Neural cell (in vitro differentiated cells): ENCODE results near the gene SRGAP3.

Experiments
- EP300 ChIP-seq: fragments of 450-650 bp; conservative IDR thresholded peaks from 2 replicates; pipeline ENCODE4 v1.6.1; 2014; ENCODE audit warnings: antibody characterized with exemption, mild to moderate bottlenecking, moderate library complexity; ENCODE audit not compliant: poor library complexity, severe bottlenecking
- EZH2 ChIP-seq: fragments of 200-600, 300-800 bp; shearing (Covaris generic), sonication (generic); IDR thresholded peaks from 2 replicates; pipeline ENCODE4 v1.6.1; 2014; ENCODE audit warnings: antibody characterized with exemption, low read length, borderline replicate concordance, mild to moderate bottlenecking; ENCODE audit not compliant: insufficient read depth, poor library complexity, severe bottlenecking
- SMC3 ChIP-seq: fragments of 450-650 bp; conservative IDR thresholded peaks from 2 replicates; pipeline ENCODE4 v1.6.1; 2014; ENCODE audit warnings: antibody characterized with exemption, mild to moderate bottlenecking, moderate library complexity; ENCODE audit not compliant: poor library complexity
- TF ChIP-seq, protein P1 (sequence below): fragments of 450-650 bp; IDR thresholded peaks from 2 replicates; pipeline ENCODE4 v1.5.1; 2014; ENCODE audit warnings: antibody characterized with exemption, mild to moderate bottlenecking, moderate library complexity; ENCODE audit not compliant: poor library complexity, severe bottlenecking
- TF ChIP-seq, protein P2 (sequence below): IDR thresholded peaks from 2 replicates; pipeline ENCODE4 v1.6.1; 2012; ENCODE audit warnings: borderline replicate concordance

DNA sequence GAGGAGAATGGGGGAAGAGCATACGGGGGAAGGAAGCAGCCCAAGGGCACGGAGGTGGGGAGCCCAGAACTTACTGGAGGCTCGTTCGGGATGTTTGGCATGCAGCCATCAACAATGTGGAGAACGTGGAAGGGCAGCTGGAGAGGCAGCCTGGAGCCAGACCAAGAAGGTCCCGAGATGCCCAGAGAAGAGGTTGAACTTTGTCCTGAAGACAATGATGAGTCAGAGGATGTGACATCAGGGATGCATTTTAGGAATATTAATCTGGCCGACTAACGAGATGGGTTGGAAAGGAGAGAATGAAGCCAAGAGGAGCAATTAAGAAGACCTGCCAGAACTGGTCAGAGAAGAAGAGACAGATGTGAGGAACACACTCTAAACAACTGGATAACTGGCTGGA, 98.2 kb downstream of the SRGAP3 start:
- TF ChIP-seq, protein P1, sequence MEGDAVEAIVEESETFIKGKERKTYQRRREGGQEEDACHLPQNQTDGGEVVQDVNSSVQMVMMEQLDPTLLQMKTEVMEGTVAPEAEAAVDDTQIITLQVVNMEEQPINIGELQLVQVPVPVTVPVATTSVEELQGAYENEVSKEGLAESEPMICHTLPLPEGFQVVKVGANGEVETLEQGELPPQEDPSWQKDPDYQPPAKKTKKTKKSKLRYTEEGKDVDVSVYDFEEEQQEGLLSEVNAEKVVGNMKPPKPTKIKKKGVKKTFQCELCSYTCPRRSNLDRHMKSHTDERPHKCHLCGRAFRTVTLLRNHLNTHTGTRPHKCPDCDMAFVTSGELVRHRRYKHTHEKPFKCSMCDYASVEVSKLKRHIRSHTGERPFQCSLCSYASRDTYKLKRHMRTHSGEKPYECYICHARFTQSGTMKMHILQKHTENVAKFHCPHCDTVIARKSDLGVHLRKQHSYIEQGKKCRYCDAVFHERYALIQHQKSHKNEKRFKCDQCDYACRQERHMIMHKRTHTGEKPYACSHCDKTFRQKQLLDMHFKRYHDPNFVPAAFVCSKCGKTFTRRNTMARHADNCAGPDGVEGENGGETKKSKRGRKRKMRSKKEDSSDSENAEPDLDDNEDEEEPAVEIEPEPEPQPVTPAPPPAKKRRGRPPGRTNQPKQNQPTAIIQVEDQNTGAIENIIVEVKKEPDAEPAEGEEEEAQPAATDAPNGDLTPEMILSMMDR, result no peak
- TF ChIP-seq, protein P2, sequence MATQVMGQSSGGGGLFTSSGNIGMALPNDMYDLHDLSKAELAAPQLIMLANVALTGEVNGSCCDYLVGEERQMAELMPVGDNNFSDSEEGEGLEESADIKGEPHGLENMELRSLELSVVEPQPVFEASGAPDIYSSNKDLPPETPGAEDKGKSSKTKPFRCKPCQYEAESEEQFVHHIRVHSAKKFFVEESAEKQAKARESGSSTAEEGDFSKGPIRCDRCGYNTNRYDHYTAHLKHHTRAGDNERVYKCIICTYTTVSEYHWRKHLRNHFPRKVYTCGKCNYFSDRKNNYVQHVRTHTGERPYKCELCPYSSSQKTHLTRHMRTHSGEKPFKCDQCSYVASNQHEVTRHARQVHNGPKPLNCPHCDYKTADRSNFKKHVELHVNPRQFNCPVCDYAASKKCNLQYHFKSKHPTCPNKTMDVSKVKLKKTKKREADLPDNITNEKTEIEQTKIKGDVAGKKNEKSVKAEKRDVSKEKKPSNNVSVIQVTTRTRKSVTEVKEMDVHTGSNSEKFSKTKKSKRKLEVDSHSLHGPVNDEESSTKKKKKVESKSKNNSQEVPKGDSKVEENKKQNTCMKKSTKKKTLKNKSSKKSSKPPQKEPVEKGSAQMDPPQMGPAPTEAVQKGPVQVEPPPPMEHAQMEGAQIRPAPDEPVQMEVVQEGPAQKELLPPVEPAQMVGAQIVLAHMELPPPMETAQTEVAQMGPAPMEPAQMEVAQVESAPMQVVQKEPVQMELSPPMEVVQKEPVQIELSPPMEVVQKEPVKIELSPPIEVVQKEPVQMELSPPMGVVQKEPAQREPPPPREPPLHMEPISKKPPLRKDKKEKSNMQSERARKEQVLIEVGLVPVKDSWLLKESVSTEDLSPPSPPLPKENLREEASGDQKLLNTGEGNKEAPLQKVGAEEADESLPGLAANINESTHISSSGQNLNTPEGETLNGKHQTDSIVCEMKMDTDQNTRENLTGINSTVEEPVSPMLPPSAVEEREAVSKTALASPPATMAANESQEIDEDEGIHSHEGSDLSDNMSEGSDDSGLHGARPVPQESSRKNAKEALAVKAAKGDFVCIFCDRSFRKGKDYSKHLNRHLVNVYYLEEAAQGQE, result no peak
- no peak for TF ChIP-seq SMC3
- no peak for TF ChIP-seq EP300
- TF ChIP-seq EZH2, result no peak
